Keratinocyte (primary cell): ENCODE data around the gene MT1E. TPM values are rescaled to one million over a fixed set of nuclear protein-coding genes. Genes with fewer than 3 reads are reported as not detected.

ENCODE experiments used
- DNase-seq: peaks from one replicate; pipeline ENCODE4 v3.0.0-alpha.2; 2011; ENCODE audit warnings: low read depth, missing footprints, low spot score
- FAIRE-seq: peaks from 2 replicates; lab custom pipeline; 2011; peaks lifted over from hg19 to GRCh38; lab: Jason Lieb, UNC
- H2AFZ ChIP-seq: 2 replicates; pipeline ENCODE4 v1.6.0; 2012; ENCODE audit warnings: low read length, control low read depth, inconsistent platforms; ENCODE audit not compliant: control insufficient read depth
- H3K27ac ChIP-seq: 2 replicates; pipeline ENCODE4 v1.5.1; 2011; ENCODE audit warnings: low read length; ENCODE audit not compliant: control insufficient read depth, insufficient read depth
- H3K27me3 ChIP-seq: 3 replicates; pipeline ENCODE4 v1.6.0; 2011; ENCODE audit warnings: low read length; ENCODE audit not compliant: control insufficient read depth, insufficient read depth; ENCODE audit errors: extremely low read depth
- H3K36me3 ChIP-seq, 2 experiments: 2 replicates in 1 of 2; 3 replicates in 1 of 2; pipeline ENCODE4 v1.5.1; 2011; ENCODE audit warnings: low read length in 2 of 2, mild to moderate bottlenecking in 1 of 2; ENCODE audit not compliant: control insufficient read depth in 2 of 2, insufficient read depth in 2 of 2; ENCODE audit errors: extremely low read depth in 1 of 2
- H3K4me1 ChIP-seq: 3 replicates; pipeline ENCODE4 v1.5.1; 2011; ENCODE audit warnings: low read length; ENCODE audit not compliant: control insufficient read depth, insufficient read depth; ENCODE audit errors: extremely low read depth
- H3K4me2 ChIP-seq: 3 replicates; pipeline ENCODE4 v1.6.0; 2011; ENCODE audit warnings: low read depth, low read length; ENCODE audit not compliant: control insufficient read depth, insufficient read depth; ENCODE audit errors: extremely low read depth
- H3K4me3 ChIP-seq, 3 experiments: fragments of 200-600 bp in 1 of 3; sonication (generic) in 1 of 3; 2 replicates in 2 of 3; 3 replicates in 1 of 3; pipeline ENCODE4 v1.5.1; 2011 to 2016; ENCODE audit warnings: low read length in 3 of 3, mild to moderate bottlenecking in 3 of 3, control low read depth in 2 of 3, inconsistent platforms in 1 of 3, low read depth in 1 of 3, mixed read lengths in 1 of 3, mixed run types in 1 of 3, moderate library complexity in 1 of 3; ENCODE audit not compliant: control insufficient read depth in 2 of 3, insufficient read depth in 2 of 3; ENCODE audit errors: extremely low read depth in 1 of 3
- H3K79me2 ChIP-seq: 2 replicates; pipeline ENCODE4 v1.6.0; 2012; ENCODE audit warnings: low read length; ENCODE audit not compliant: control insufficient read depth, insufficient read depth
- H3K9ac ChIP-seq: 3 replicates; pipeline ENCODE4 v1.6.0; 2011; ENCODE audit warnings: low read length; ENCODE audit not compliant: control insufficient read depth, insufficient read depth; ENCODE audit errors: extremely low read depth
- H3K9me1 ChIP-seq: 3 replicates; pipeline ENCODE4 v1.6.0; 2011; ENCODE audit warnings: low read length; ENCODE audit not compliant: control insufficient read depth, insufficient read depth; ENCODE audit errors: extremely low read depth
- H3K9me3 ChIP-seq: 2 replicates; pipeline ENCODE4 v1.5.1; 2012; ENCODE audit warnings: low read depth, low read length; ENCODE audit not compliant: control insufficient read depth
- H4K20me1 ChIP-seq: 3 replicates; pipeline ENCODE4 v1.6.0; 2011; ENCODE audit warnings: low read length; ENCODE audit not compliant: control insufficient read depth, insufficient read depth; ENCODE audit errors: extremely low read depth
- CTCF ChIP-seq, 3 experiments: IDR thresholded peaks in 1 of 3; conservative IDR thresholded peaks in 1 of 3; optimal IDR thresholded peaks in 1 of 3; 2 replicates in 2 of 3; 3 replicates in 1 of 3; pipeline versions ENCODE3 to v1.5.1; 2011; ENCODE audit warnings: low read length in 3 of 3, mild to moderate bottlenecking in 3 of 3, moderate library complexity in 2 of 3, control low read depth in 1 of 3, inconsistent platforms in 1 of 3; ENCODE audit not compliant: insufficient read depth in 2 of 3; ENCODE audit errors: extremely low read depth in 1 of 3
- EZH2 ChIP-seq: IDR thresholded peaks from one replicate; pipeline ENCODE4 v1.6.1; 2012; ENCODE audit warnings: inconsistent platforms, mild to moderate bottlenecking, low read length, moderate library complexity
- dilution Hi-C: fragments of 300-500 bp; cut with MboI; formaldehyde crosslinking; loops from one replicate; pipeline ENCODE4 v1.7.0; 2020; ENCODE audit warnings: low sequenced_read_pairs; ENCODE audit not compliant: extremely low pct_ligation_motif_present
- polyA plus RNA-seq, 5 experiments: library from polyadenylated mRNA; depleted of rRNA in 3 of 5; stranded (reverse) in 3 of 5; stranded (forward) in 1 of 5; unstranded in 1 of 5; fragments of >200 nt; gene quantifications; 1 replicate in 1 of 5; 2 replicates in 3 of 5; 3 replicates in 1 of 5; pipeline versions ENCODE4 v1.2.1 to v1.2.3, GENCODE V29; 2011 to 2012; ENCODE audit warnings: missing spikeins in 2 of 5, low read depth in 1 of 5, low replicate concordance in 1 of 5

Gene MT1E
- polyA plus RNA-seq, 1 donor (not counting 4 experiments of a cell fraction or from before 2014, with no cell fraction given): 394 TPM

DNA sequence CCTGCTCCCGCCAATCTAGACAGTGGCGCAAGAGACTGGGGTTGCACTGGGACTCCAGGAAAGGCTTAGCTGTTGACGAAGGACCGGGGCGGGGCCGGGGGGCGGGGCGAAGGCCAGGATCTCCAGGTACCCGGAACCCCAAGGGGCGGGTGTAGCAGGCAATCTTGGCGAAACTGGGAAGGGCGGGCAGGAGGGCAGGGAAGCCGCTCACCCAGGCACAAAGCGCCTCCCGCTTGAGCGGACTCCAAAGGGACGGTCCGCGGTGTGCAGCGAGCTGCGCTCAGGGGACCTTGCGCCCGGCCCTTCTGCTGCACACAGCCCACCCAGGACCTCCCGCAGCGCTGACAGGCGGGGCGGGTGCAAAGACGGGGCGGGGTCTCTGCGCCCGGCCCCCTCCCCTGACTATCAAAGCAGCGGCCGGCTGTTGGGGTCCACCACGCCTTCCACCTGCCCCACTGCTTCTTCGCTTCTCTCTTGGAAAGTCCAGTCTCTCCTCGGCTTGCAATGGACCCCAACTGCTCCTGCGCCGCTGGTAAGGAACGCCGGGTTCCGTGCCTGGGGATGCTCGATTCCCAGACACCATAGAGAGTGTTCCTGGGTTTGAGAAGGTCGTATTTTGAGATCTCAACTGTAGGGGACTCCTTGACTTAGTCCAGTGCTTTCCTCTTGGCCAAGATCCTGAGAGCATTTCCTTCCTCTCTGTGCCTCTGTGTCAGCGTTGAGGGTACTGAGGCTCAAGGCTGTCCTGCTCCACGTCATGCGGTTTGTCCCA, 32.2 kb downstream of the MT1E start, which contains the start of gene MT1F:
Gene MT1F, plus strand, starts transcription at position 405 of the 772 bp plus-strand sequence. Its CDS starts 100 bp downstream, at position 505.
- H3K36me3 ChIP-seq: no peaks in the 10 kb centered on the region
- H3K4me1 ChIP-seq: peaks cover 6% of the 10 kb centered on the region
- no peak within 1 kb of the TSS for H3K27ac ChIP-seq
- no peaks in the 10 kb centered on the region for H3K79me2 ChIP-seq
- H3K4me3 ChIP-seq: peak within 1 kb of the TSS; percentile 55 to 65 (median 59)
- no peaks in the 10 kb centered on the region for H4K20me1 ChIP-seq
- no peaks in the 10 kb centered on the region for H3K9me1 ChIP-seq
- FAIRE-seq: peak; percentile 86
- H3K9ac ChIP-seq: peak within 1 kb of the TSS; percentile 43
- H3K27me3 ChIP-seq: peaks cover 19% of the 10 kb centered on the region
- H3K4me2 ChIP-seq: peak within 1 kb of the TSS; percentile 79
- DNase-seq: peak; percentile 53
- dilution Hi-C loops: no loop called here
- H2AFZ ChIP-seq: peak within 1 kb of the TSS; percentile 81
- no peaks in the 10 kb centered on the region for H3K9me3 ChIP-seq
- TF ChIP-seq CTCF (optimal IDR thresholded peaks at IDR 0.05 in 1 of 3, IDR thresholded peaks at IDR 0.05 in 1 of 3, conservative IDR thresholded peaks at IDR 0.05 in 1 of 3; ENCODE audit: extremely low read depth in 1 of 3, insufficient read depth in 2 of 3, low read length in 3 of 3) (peak in 1 of 3 experiments; percentile 17), EZH2 (no peak)

GRCh38 chr16:56658327-56658875, 32.8 kb downstream of the MT1E start:
- Histone ChIP-seq H3K4me2 (peak overlapping the region; percentile 79), H3K9me1 (no peaks in the 10 kb centered on the region), H3K9me3 (no peaks in the 10 kb centered on the region), H2AFZ (peak overlapping the region; percentile 81), H3K9ac (peak overlapping the region; percentile 43), H3K4me3 (peak overlapping the region; percentile 55 to 65 (median 59)), H3K27me3 (peaks cover 26% of the 10 kb centered on the region), H3K27ac (no peak overlapping the region), H4K20me1 (no peaks in the 10 kb centered on the region), H3K36me3 (no peaks in the 10 kb centered on the region), H3K4me1 (peaks cover 6% of the 10 kb centered on the region), H3K79me2 (no peaks in the 10 kb centered on the region)
- no peak for TF ChIP-seq CTCF (optimal IDR thresholded peaks at IDR 0.05 in 1 of 3, IDR thresholded peaks at IDR 0.05 in 1 of 3, conservative IDR thresholded peaks at IDR 0.05 in 1 of 3; ENCODE audit: extremely low read depth in 1 of 3, insufficient read depth in 2 of 3, low read length in 3 of 3)
- TF ChIP-seq EZH2: no peak
- dilution Hi-C loops: no loop called here
- DNase-seq: no peak
- no peak for FAIRE-seq
